ENCODE data around the gene COX7B2.

DNA sequence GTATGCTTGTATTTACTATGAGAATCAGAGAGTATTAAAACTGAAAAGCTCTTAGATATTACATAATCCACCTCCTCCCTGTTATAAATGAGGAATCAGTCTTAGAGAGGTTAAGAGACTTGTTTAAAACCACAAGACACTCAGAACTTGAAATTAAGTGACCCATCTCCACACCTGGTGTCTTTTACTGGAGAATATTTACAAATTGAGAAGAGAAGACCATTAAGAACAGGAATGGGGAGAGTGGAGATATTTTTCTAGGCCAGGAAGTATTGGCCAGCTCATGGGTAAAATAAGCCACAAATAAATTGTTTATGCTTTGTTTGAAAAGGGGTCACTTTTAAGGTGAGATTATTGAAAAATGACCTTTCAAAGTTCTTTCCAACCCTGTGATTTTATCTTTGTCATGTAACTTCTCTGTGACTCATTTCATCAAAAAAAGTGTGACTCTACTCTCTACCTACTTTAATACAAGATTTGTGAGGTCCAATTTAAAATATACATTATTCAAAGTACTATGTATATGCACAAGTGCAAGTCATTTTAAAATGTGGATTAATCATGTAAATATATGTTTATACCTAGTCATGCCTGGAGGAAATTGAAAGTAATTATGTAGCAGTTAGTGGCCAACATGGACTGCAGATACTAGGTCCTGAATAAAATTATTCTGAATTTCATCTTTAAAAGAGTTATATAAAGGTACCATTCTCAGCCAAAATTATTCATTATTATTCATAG is 15.9 kb upstream of the COX7B2 start:
- TF ChIP-seq POLR2A (IDR thresholded peaks at IDR 0.05; ENCODE audit: borderline replicate concordance, extremely low read depth, insufficient read depth, insufficient read length) = no peak
- TF ChIP-seq, protein P1, sequence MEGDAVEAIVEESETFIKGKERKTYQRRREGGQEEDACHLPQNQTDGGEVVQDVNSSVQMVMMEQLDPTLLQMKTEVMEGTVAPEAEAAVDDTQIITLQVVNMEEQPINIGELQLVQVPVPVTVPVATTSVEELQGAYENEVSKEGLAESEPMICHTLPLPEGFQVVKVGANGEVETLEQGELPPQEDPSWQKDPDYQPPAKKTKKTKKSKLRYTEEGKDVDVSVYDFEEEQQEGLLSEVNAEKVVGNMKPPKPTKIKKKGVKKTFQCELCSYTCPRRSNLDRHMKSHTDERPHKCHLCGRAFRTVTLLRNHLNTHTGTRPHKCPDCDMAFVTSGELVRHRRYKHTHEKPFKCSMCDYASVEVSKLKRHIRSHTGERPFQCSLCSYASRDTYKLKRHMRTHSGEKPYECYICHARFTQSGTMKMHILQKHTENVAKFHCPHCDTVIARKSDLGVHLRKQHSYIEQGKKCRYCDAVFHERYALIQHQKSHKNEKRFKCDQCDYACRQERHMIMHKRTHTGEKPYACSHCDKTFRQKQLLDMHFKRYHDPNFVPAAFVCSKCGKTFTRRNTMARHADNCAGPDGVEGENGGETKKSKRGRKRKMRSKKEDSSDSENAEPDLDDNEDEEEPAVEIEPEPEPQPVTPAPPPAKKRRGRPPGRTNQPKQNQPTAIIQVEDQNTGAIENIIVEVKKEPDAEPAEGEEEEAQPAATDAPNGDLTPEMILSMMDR (IDR thresholded peaks at IDR 0.05 in 2 of 3, conservative IDR thresholded peaks at IDR 0.05 in 1 of 3; ENCODE audit: borderline replicate concordance in 1 of 3, insufficient read depth in 1 of 3, low read depth in 2 of 3, low read length in 2 of 3) = no peak
- no peak for TF ChIP-seq EZH2phosphoT487 (IDR thresholded peaks at IDR 0.05; ENCODE audit: borderline replicate concordance)
- no peak for TF ChIP-seq JUND (IDR thresholded peaks at IDR 0.05)
- TF ChIP-seq SP1 (IDR thresholded peaks at IDR 0.05; ENCODE audit: low read depth) = no peak
- TF ChIP-seq EZH2 (IDR thresholded peaks at IDR 0.05) = no peak
- TF ChIP-seq SIN3A (IDR thresholded peaks at IDR 0.05; ENCODE audit: low read depth) = no peak
- TF ChIP-seq, protein P2, sequence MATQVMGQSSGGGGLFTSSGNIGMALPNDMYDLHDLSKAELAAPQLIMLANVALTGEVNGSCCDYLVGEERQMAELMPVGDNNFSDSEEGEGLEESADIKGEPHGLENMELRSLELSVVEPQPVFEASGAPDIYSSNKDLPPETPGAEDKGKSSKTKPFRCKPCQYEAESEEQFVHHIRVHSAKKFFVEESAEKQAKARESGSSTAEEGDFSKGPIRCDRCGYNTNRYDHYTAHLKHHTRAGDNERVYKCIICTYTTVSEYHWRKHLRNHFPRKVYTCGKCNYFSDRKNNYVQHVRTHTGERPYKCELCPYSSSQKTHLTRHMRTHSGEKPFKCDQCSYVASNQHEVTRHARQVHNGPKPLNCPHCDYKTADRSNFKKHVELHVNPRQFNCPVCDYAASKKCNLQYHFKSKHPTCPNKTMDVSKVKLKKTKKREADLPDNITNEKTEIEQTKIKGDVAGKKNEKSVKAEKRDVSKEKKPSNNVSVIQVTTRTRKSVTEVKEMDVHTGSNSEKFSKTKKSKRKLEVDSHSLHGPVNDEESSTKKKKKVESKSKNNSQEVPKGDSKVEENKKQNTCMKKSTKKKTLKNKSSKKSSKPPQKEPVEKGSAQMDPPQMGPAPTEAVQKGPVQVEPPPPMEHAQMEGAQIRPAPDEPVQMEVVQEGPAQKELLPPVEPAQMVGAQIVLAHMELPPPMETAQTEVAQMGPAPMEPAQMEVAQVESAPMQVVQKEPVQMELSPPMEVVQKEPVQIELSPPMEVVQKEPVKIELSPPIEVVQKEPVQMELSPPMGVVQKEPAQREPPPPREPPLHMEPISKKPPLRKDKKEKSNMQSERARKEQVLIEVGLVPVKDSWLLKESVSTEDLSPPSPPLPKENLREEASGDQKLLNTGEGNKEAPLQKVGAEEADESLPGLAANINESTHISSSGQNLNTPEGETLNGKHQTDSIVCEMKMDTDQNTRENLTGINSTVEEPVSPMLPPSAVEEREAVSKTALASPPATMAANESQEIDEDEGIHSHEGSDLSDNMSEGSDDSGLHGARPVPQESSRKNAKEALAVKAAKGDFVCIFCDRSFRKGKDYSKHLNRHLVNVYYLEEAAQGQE (IDR thresholded peaks at IDR 0.05; ENCODE audit: low read depth) = no peak
- TF ChIP-seq, protein P3, sequence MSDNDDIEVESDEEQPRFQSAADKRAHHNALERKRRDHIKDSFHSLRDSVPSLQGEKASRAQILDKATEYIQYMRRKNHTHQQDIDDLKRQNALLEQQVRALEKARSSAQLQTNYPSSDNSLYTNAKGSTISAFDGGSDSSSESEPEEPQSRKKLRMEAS (IDR thresholded peaks at IDR 0.05) = no peak
- no peak for TF ChIP-seq POLR2AphosphoS5 (IDR thresholded peaks at IDR 0.05; ENCODE audit: low read depth, low read length)
- no peak for TF ChIP-seq CEBPB (IDR thresholded peaks at IDR 0.05; ENCODE audit: low read depth)

Measured in HCT116 (cell line).